Neural cell (in vitro differentiated cells): ENCODE measurements around the gene BTBD9. TPM values are rescaled to one million over a fixed set of nuclear protein-coding genes. Genes with fewer than 3 reads are reported as not detected.

Experiments
- H2AFZ ChIP-seq: fragments of 200-600, 300-800 bp; sonication (generic), shearing (Covaris generic); 2 replicates; pipeline ENCODE4 v1.6.0; 2014; ENCODE audit warnings: low read depth, mild to moderate bottlenecking, antibody characterized with exemption, low read length, moderate library complexity
- H3F3A ChIP-seq: fragments of 200-600 bp; shearing (Covaris generic); 2 replicates; pipeline ENCODE4 v1.6.1; 2016; ENCODE audit warnings: mild to moderate bottlenecking, moderate library complexity, mixed read lengths, antibody characterized with exemption, low read length; ENCODE audit not compliant: insufficient read depth, poor library complexity, severe bottlenecking
- H3K27ac ChIP-seq: fragments of 200-600, 300-800 bp; sonication (generic), shearing (Covaris generic); 2 replicates; pipeline ENCODE4 v1.5.1; 2014; ENCODE audit warnings: mild to moderate bottlenecking, low read length, moderate library complexity
- H3K27me3 ChIP-seq: fragments of 300-800, 200-600 bp; sonication (generic), shearing (Covaris generic); 2 replicates; pipeline ENCODE4 v1.6.0; 2014; ENCODE audit warnings: mild to moderate bottlenecking, low read depth, low read length, moderate library complexity; ENCODE audit not compliant: insufficient read depth
- H3K36me3 ChIP-seq: fragments of 300-800, 200-600 bp; sonication (generic), shearing (Covaris generic); 2 replicates; pipeline ENCODE4 v1.5.1; 2014; ENCODE audit warnings: mild to moderate bottlenecking, antibody characterized with exemption, low read length, moderate library complexity; ENCODE audit not compliant: insufficient read depth
- H3K4me2 ChIP-seq: fragments of 300-800, 200-600 bp; sonication (generic), shearing (Covaris generic); 2 replicates; pipeline ENCODE4 v1.6.0; 2014; ENCODE audit warnings: mild to moderate bottlenecking, low read length
- H3K4me3 ChIP-seq: fragments of 300-800, 200-600 bp; sonication (generic), shearing (Covaris generic); 2 replicates; pipeline ENCODE4 v1.5.1; 2014; ENCODE audit warnings: mild to moderate bottlenecking, low read length, moderate library complexity
- H3K79me2 ChIP-seq: fragments of 200-600 bp; shearing (Covaris generic); replicated peaks from 2 replicates; pipeline ENCODE4 v1.6.0; 2014; ENCODE audit warnings: mild to moderate bottlenecking, low read length, moderate library complexity; ENCODE audit not compliant: insufficient read depth
- H3K9ac ChIP-seq: fragments of 300-800, 200-600 bp; sonication (generic), shearing (Covaris generic); 2 replicates; pipeline ENCODE4 v1.6.1; 2016; ENCODE audit warnings: mild to moderate bottlenecking, low read length, mixed read lengths
- H3K9me2 ChIP-seq: fragments of 200-600 bp; shearing (Covaris generic); 2 replicates; pipeline ENCODE4 v1.6.1; 2016; ENCODE audit warnings: mild to moderate bottlenecking, low read length, mixed read lengths; ENCODE audit not compliant: insufficient read depth
- H3K9me3 ChIP-seq: fragments of 200-600, 300-800 bp; sonication (generic), shearing (Covaris generic); 2 replicates; pipeline ENCODE4 v1.6.1; 2016; ENCODE audit warnings: mild to moderate bottlenecking, mixed run types, low read length, moderate library complexity, mixed read lengths
- H4K20me1 ChIP-seq: fragments of 200-600 bp; shearing (Covaris generic); 2 replicates; pipeline ENCODE4 v1.6.1; 2016; ENCODE audit warnings: mild to moderate bottlenecking, mixed run types; ENCODE audit not compliant: insufficient read depth
- EP300 ChIP-seq: fragments of 450-650 bp; conservative IDR thresholded peaks from 2 replicates; pipeline ENCODE4 v1.6.1; 2014; ENCODE audit warnings: antibody characterized with exemption, mild to moderate bottlenecking, moderate library complexity; ENCODE audit not compliant: poor library complexity, severe bottlenecking
- EZH2 ChIP-seq: fragments of 200-600, 300-800 bp; shearing (Covaris generic), sonication (generic); IDR thresholded peaks from 2 replicates; pipeline ENCODE4 v1.6.1; 2014; ENCODE audit warnings: antibody characterized with exemption, low read length, borderline replicate concordance, mild to moderate bottlenecking; ENCODE audit not compliant: insufficient read depth, poor library complexity, severe bottlenecking
- MXI1 ChIP-seq: fragments of 450-650 bp; conservative IDR thresholded peaks from 2 replicates; pipeline ENCODE4 v1.6.1; 2014; ENCODE audit warnings: antibody characterized with exemption, mild to moderate bottlenecking; ENCODE audit not compliant: poor library complexity, severe bottlenecking
- POLR2AphosphoS5 ChIP-seq: IDR thresholded peaks from 2 replicates; pipeline ENCODE4 v1.6.1; 2012
- RAD21 ChIP-seq: fragments of 450-650 bp; conservative IDR thresholded peaks from 2 replicates; pipeline ENCODE4 v1.6.1; 2014; ENCODE audit warnings: antibody characterized with exemption, mild to moderate bottlenecking, moderate library complexity
- SMC3 ChIP-seq: fragments of 450-650 bp; conservative IDR thresholded peaks from 2 replicates; pipeline ENCODE4 v1.6.1; 2014; ENCODE audit warnings: antibody characterized with exemption, mild to moderate bottlenecking, moderate library complexity; ENCODE audit not compliant: poor library complexity
- TAF1 ChIP-seq: IDR thresholded peaks from 2 replicates; pipeline ENCODE4 v1.6.1; 2012; ENCODE audit warnings: low read depth
- polyA plus RNA-seq: library from polyadenylated mRNA; depleted of rRNA; stranded (reverse); fragments of >200 nt; gene quantifications from 2 replicates; pipeline ENCODE4 v1.2.3, GENCODE V29; 2014
- TF ChIP-seq, protein P1 (sequence below): IDR thresholded peaks from 2 replicates; pipeline ENCODE4 v1.6.1; 2012; ENCODE audit warnings: borderline replicate concordance
- TF ChIP-seq, protein P2 (sequence below): fragments of 450-650 bp; IDR thresholded peaks from 2 replicates; pipeline ENCODE4 v1.5.1; 2014; ENCODE audit warnings: antibody characterized with exemption, mild to moderate bottlenecking, moderate library complexity; ENCODE audit not compliant: poor library complexity, severe bottlenecking

BTBD9 gene
- polyA plus RNA-seq, 1 donor from 2014 or later = 6.2 TPM

DNA sequence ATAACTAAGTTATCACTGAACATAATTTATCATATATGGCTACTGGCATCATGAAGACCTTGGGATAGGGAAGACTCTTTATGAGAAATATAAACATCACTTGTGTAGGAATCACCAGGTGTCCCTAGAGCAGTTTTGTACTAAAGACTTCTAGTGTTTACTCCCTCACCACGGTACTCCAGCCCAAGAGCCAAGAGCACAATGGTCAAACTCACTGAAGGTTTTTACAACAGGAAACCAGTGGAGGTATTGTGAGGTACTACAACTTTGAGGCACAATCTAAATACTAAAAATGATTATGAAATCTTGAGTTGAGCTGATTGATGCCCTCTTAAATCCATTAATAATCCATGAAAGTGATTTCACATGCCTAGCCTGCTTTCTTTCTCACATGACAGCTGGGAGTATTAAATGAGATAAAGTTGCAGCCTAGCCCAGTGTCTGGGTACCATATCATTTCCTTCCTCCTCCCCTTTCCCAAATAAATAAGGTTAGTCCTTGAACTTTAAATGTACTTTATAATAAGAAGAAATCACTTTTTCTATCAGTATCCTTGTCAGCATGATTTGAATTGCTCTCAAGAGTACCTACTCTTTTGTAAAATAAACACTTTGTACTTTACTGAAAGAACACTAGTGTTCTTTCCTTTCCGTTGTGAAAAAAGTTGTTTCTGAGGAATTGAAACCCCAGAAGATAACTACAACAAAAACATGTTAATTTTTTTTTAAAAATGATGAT, 36.7 kb upstream of the BTBD9 start:
- Histone ChIP-seq H3K9me3 (no peaks in the 10 kb centered on the region), H3K27ac (no peak overlapping the region), H3K9me2 (no peaks in the 10 kb centered on the region), H2AFZ (no peak overlapping the region), H3K36me3 (no peaks in the 10 kb centered on the region), H4K20me1 (no peaks in the 10 kb centered on the region), H3K27me3 (no peaks in the 10 kb centered on the region), H3K4me3 (no peak overlapping the region), H3K9ac (no peak overlapping the region), H3K79me2 (no peaks in the 10 kb centered on the region), H3F3A (no peaks in the 10 kb centered on the region), H3K4me2 (no peak overlapping the region)
- TF ChIP-seq MXI1 = no peak
- no peak for TF ChIP-seq TAF1
- TF ChIP-seq, protein P1, sequence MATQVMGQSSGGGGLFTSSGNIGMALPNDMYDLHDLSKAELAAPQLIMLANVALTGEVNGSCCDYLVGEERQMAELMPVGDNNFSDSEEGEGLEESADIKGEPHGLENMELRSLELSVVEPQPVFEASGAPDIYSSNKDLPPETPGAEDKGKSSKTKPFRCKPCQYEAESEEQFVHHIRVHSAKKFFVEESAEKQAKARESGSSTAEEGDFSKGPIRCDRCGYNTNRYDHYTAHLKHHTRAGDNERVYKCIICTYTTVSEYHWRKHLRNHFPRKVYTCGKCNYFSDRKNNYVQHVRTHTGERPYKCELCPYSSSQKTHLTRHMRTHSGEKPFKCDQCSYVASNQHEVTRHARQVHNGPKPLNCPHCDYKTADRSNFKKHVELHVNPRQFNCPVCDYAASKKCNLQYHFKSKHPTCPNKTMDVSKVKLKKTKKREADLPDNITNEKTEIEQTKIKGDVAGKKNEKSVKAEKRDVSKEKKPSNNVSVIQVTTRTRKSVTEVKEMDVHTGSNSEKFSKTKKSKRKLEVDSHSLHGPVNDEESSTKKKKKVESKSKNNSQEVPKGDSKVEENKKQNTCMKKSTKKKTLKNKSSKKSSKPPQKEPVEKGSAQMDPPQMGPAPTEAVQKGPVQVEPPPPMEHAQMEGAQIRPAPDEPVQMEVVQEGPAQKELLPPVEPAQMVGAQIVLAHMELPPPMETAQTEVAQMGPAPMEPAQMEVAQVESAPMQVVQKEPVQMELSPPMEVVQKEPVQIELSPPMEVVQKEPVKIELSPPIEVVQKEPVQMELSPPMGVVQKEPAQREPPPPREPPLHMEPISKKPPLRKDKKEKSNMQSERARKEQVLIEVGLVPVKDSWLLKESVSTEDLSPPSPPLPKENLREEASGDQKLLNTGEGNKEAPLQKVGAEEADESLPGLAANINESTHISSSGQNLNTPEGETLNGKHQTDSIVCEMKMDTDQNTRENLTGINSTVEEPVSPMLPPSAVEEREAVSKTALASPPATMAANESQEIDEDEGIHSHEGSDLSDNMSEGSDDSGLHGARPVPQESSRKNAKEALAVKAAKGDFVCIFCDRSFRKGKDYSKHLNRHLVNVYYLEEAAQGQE = no peak
- TF ChIP-seq EP300 = no peak
- no peak for TF ChIP-seq RAD21
- no peak for TF ChIP-seq POLR2AphosphoS5
- no peak for TF ChIP-seq SMC3
- TF ChIP-seq, protein P2, sequence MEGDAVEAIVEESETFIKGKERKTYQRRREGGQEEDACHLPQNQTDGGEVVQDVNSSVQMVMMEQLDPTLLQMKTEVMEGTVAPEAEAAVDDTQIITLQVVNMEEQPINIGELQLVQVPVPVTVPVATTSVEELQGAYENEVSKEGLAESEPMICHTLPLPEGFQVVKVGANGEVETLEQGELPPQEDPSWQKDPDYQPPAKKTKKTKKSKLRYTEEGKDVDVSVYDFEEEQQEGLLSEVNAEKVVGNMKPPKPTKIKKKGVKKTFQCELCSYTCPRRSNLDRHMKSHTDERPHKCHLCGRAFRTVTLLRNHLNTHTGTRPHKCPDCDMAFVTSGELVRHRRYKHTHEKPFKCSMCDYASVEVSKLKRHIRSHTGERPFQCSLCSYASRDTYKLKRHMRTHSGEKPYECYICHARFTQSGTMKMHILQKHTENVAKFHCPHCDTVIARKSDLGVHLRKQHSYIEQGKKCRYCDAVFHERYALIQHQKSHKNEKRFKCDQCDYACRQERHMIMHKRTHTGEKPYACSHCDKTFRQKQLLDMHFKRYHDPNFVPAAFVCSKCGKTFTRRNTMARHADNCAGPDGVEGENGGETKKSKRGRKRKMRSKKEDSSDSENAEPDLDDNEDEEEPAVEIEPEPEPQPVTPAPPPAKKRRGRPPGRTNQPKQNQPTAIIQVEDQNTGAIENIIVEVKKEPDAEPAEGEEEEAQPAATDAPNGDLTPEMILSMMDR = no peak
- no peak for TF ChIP-seq EZH2

DNA sequence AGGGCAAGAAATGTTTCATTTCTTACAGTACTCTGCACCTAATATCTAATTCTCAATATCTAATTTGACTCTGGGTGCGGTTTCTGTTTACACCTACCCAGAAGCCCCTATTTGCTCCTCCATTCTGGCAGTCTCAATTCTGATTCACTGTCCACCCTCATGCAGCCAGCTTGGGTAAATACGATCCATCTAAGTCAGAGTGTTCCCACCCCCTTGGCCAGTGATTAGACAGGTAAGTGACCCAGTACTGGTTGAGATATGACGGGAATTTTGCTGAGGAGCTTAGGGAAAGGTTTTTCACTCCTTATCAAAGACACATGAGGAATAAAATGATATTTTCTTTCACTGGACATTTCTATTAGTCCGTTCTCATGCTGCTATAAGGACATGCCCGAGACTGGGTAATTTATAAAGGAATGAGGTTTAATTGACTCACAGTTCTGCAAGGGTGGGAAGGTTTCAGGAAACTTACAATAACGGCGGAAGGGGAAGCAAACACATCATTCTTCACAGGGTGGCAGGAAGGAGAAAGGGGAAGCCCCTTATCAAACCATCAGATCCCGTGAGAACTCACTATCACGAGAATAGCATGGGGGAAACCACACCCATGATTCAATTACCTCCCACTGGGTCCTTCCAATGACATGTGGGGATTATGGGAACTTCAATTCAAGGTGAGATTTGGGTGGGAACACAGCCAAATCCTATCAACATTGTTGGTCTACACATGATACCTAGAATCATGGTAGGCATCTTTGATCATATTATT, 33.9 kb upstream of the BTBD9 start:
- Histone ChIP-seq H3K4me2 (no peak overlapping the region), H2AFZ (no peak overlapping the region), H3K4me3 (no peak overlapping the region), H3K27me3 (no peaks in the 10 kb centered on the region), H4K20me1 (no peaks in the 10 kb centered on the region), H3K9me3 (no peaks in the 10 kb centered on the region), H3K9me2 (no peaks in the 10 kb centered on the region), H3F3A (no peaks in the 10 kb centered on the region), H3K36me3 (no peaks in the 10 kb centered on the region), H3K9ac (no peak overlapping the region), H3K27ac (no peak overlapping the region), H3K79me2 (no peaks in the 10 kb centered on the region)
- no peak for TF ChIP-seq RAD21
- TF ChIP-seq, protein P2 = no peak
- no peak for TF ChIP-seq SMC3
- no peak for TF ChIP-seq TAF1
- TF ChIP-seq, protein P1 = no peak
- no peak for TF ChIP-seq EZH2
- no peak for TF ChIP-seq POLR2AphosphoS5
- no peak for TF ChIP-seq MXI1
- no peak for TF ChIP-seq EP300
